Neural progenitor cell (in vitro differentiated cells): Measurements from ENCODE around the gene IGSF21. TPM values are rescaled to one million over a fixed set of nuclear protein-coding genes. Genes with fewer than 3 reads are reported as not detected.

Experiments
- DNase-seq: peaks from one replicate; pipeline ENCODE4 v3.0.0-alpha.2; 2016; ENCODE audit warnings: low spot score
- H2AFZ ChIP-seq: fragments of 200-600 bp; sonication (generic); replicated peaks from 2 replicates; pipeline ENCODE4 v1.6.1; 2016; ENCODE audit warnings: antibody characterized with exemption
- H3F3A ChIP-seq: fragments of 200-600 bp; sonication (generic); 2 replicates; pipeline ENCODE4 v1.6.1; 2016; ENCODE audit warnings: antibody characterized with exemption, low read depth
- H3K27ac ChIP-seq: fragments of 200-600 bp; sonication (generic); 2 replicates; pipeline ENCODE4 v1.5.1; 2016; ENCODE audit warnings: mild to moderate bottlenecking
- H3K27me3 ChIP-seq: fragments of 200-600 bp; sonication (generic); 2 replicates; pipeline ENCODE4 v1.6.1; 2016; ENCODE audit warnings: mild to moderate bottlenecking, moderate library complexity
- H3K36me3 ChIP-seq: fragments of 200-600 bp; sonication (generic); 2 replicates; pipeline ENCODE4 v1.5.1; 2016
- H3K4me1 ChIP-seq: fragments of 200-600 bp; sonication (generic); 2 replicates; pipeline ENCODE4 v1.6.1; 2016; ENCODE audit warnings: mixed run types
- H3K4me2 ChIP-seq: fragments of 200-600 bp; sonication (generic); 2 replicates; pipeline ENCODE4 v1.6.1; 2016
- H3K4me3 ChIP-seq: fragments of 200-600 bp; sonication (generic); 2 replicates; pipeline ENCODE4 v1.5.1; 2016
- H3K79me2 ChIP-seq: fragments of 200-600 bp; sonication (generic); 2 replicates; pipeline ENCODE4 v1.6.1; 2016; ENCODE audit warnings: low read depth
- H3K9ac ChIP-seq: fragments of 200-600 bp; sonication (generic); 2 replicates; pipeline ENCODE4 v1.6.1; 2016
- H3K9me3 ChIP-seq: fragments of 200-600 bp; sonication (generic); 2 replicates; pipeline ENCODE4 v1.5.1; 2016; ENCODE audit warnings: low read depth
- H4K20me1 ChIP-seq: fragments of 200-600 bp; sonication (generic); 2 replicates; pipeline ENCODE4 v1.6.1; 2016; ENCODE audit warnings: low read depth
- H3K27ac Mint-ChIP-seq: 3 replicates; pipeline ENCODE4 v1.8.0; 2021; ENCODE audit warnings: mixed read lengths
- H3K27me3 Mint-ChIP-seq: 2 replicates; pipeline ENCODE4 v1.8.0; 2022; ENCODE audit warnings: low read depth, mild to moderate bottlenecking, inconsistent platforms, moderate library complexity, mixed read lengths; ENCODE audit not compliant: insufficient read depth
- H3K36me3 Mint-ChIP-seq: 3 replicates; pipeline ENCODE4 v1.8.0; 2021; ENCODE audit warnings: mixed read lengths
- H3K4me1 Mint-ChIP-seq: 3 replicates; pipeline ENCODE4 v1.8.0; 2021; ENCODE audit warnings: mixed read lengths
- H3K4me3 Mint-ChIP-seq: 3 replicates; pipeline ENCODE4 v1.8.0; 2021; ENCODE audit warnings: mild to moderate bottlenecking, moderate library complexity, mixed read lengths
- H3K9me3 Mint-ChIP-seq: 3 replicates; pipeline ENCODE4 v1.8.0; 2020; ENCODE audit warnings: mixed read lengths
- CTCF ChIP-seq: fragments of 200-600 bp; sonication (generic); IDR thresholded peaks from 2 replicates; pipeline ENCODE4 v1.5.1; 2017; ENCODE audit warnings: antibody characterized with exemption, mild to moderate bottlenecking
- EZH2 ChIP-seq: fragments of 200-600 bp; sonication (generic); IDR thresholded peaks from 2 replicates; pipeline ENCODE4 v1.6.1; 2017; ENCODE audit warnings: antibody characterized with exemption, mild to moderate bottlenecking, moderate library complexity
- EZH2phosphoT487 ChIP-seq: fragments of 200-600 bp; sonication (generic); IDR thresholded peaks from 2 replicates; pipeline ENCODE4 v1.6.1; 2017; ENCODE audit warnings: antibody characterized with exemption
- total RNA-seq: library from RNA; depleted of rRNA; stranded (reverse); fragments of >200 nt; gene quantifications from 2 replicates; pipeline ENCODE4 v1.2.3, GENCODE V29; 2015; ENCODE audit warnings: low replicate concordance

Gene IGSF21
- total RNA-seq, 1 donor from 2014 or later = 1.7 TPM

GRCh38 chr1:18390953-18391352 lies 283.4 kb downstream of the IGSF21 start:
- H3K27me3 ChIP-seq = no peaks in the 10 kb centered on the region
- no peak overlapping the region for H3K27ac Mint-ChIP-seq
- H2AFZ ChIP-seq = no peak overlapping the region
- H3K9me3 ChIP-seq = no peaks in the 10 kb centered on the region
- no peaks in the 10 kb centered on the region for H4K20me1 ChIP-seq
- DNase-seq = no peak
- no peak overlapping the region for H3K4me3 Mint-ChIP-seq
- H3K4me1 Mint-ChIP-seq = peaks cover 16% of the 10 kb centered on the region
- H3K9ac ChIP-seq = no peak overlapping the region
- no peaks in the 10 kb centered on the region for H3K36me3 Mint-ChIP-seq
- H3K4me1 ChIP-seq = peaks cover 19% of the 10 kb centered on the region
- no peak overlapping the region for H3K4me3 ChIP-seq
- H3F3A ChIP-seq = peaks cover 5% of the 10 kb centered on the region
- no peak overlapping the region for H3K27ac ChIP-seq
- H3K79me2 ChIP-seq = no peaks in the 10 kb centered on the region
- H3K27me3 Mint-ChIP-seq = peaks cover 11% of the 10 kb centered on the region
- H3K4me2 ChIP-seq = no peak overlapping the region
- H3K9me3 Mint-ChIP-seq = no peaks in the 10 kb centered on the region
- no peaks in the 10 kb centered on the region for H3K36me3 ChIP-seq
- TF ChIP-seq EZH2phosphoT487 (no peak), CTCF (no peak), EZH2 (no peak)

- peaks cover 9% of the 10 kb centered on the region for H3K27me3 Mint-ChIP-seq
- H3K9me3 ChIP-seq = no peaks in the 10 kb centered on the region
- H3K27me3 ChIP-seq = no peaks in the 10 kb centered on the region
- no peak overlapping the region for H2AFZ ChIP-seq
- TF ChIP-seq EZH2 (no peak), CTCF (no peak), EZH2phosphoT487 (no peak)
- H3F3A ChIP-seq = no peaks in the 10 kb centered on the region
- no peak overlapping the region for H3K4me2 ChIP-seq
- H3K27ac Mint-ChIP-seq = no peak overlapping the region
- no peaks in the 10 kb centered on the region for H3K9me3 Mint-ChIP-seq
- no peak overlapping the region for H3K4me3 ChIP-seq
- H3K4me3 Mint-ChIP-seq = no peak overlapping the region
- no peaks in the 10 kb centered on the region for H3K36me3 Mint-ChIP-seq
- H3K27ac ChIP-seq = no peak overlapping the region
- H3K79me2 ChIP-seq = no peaks in the 10 kb centered on the region
- DNase-seq = no peak
- peaks cover 6% of the 10 kb centered on the region for H3K4me1 Mint-ChIP-seq
- no peaks in the 10 kb centered on the region for H3K36me3 ChIP-seq
- H3K9ac ChIP-seq = no peak overlapping the region
- peaks cover 5% of the 10 kb centered on the region for H3K4me1 ChIP-seq
- no peaks in the 10 kb centered on the region for H4K20me1 ChIP-seq
These were observed 287.1 kb downstream of the IGSF21 start for GRCh38 chr1:18394563-18395156.

- Histone ChIP-seq H3K4me2 (no peak overlapping the region), H3F3A (no peaks in the 10 kb centered on the region), H3K36me3 (no peaks in the 10 kb centered on the region), H4K20me1 (no peaks in the 10 kb centered on the region), H3K79me2 (no peaks in the 10 kb centered on the region), H3K9ac (no peak overlapping the region), H3K27ac (no peak overlapping the region), H2AFZ (no peak overlapping the region), H3K27me3 (no peaks in the 10 kb centered on the region), H3K4me1 (peaks cover 5% of the 10 kb centered on the region), H3K9me3 (no peaks in the 10 kb centered on the region), H3K4me3 (no peak overlapping the region)
- Mint-ChIP-seq H3K4me3 (no peak overlapping the region), H3K9me3 (no peaks in the 10 kb centered on the region), H3K4me1 (peaks cover 6% of the 10 kb centered on the region), H3K27ac (no peak overlapping the region), H3K27me3 (peaks cover 9% of the 10 kb centered on the region), H3K36me3 (no peaks in the 10 kb centered on the region)
- no peak for DNase-seq
- no peak for TF ChIP-seq CTCF
- TF ChIP-seq EZH2 = no peak
- TF ChIP-seq EZH2phosphoT487 = no peak
These were observed 288.8 kb downstream of the IGSF21 start for GRCh38 chr1:18396247-18396980.
